AG04450 (cell line): ENCODE data around the gene ATP13A3. TPM values are rescaled to one million over a fixed set of nuclear protein-coding genes. Genes with fewer than 3 reads are reported as not detected.

Source experiments
- CTCF ChIA-PET: fragments of 300-600, 350-600 bp; formaldehyde crosslinking; extraction: SDS; loops from one replicate; lab custom pipeline; 2022; ENCODE audit warnings: antibody characterized with exemption, inconsistent platforms; lab: Charles Lee
- POLR2A ChIA-PET: fragments of 350-600 bp; formaldehyde crosslinking; extraction: SDS; loops from one replicate; lab custom pipeline; 2021; ENCODE audit warnings: antibody characterized with exemption, inconsistent platforms; lab: Yijun Ruan, JAX
- DNase-seq: peaks from one replicate; pipeline ENCODE4 v3.0.0-alpha.2; 2011; ENCODE audit warnings: low read depth, low spot score
- H3K27ac ChIP-seq: one replicate; pipeline ENCODE4 v1.5.1; 2012; ENCODE audit warnings: low read depth, low read length, control low read depth
- H3K27me3 ChIP-seq: one replicate; pipeline ENCODE4 v1.6.0; 2012; ENCODE audit warnings: low read length; ENCODE audit not compliant: control insufficient read depth, insufficient read depth
- H3K4me3 ChIP-seq: 2 replicates; pipeline ENCODE4 v1.5.1; 2011; ENCODE audit warnings: mild to moderate bottlenecking, low read depth, low read length, control low read depth
- H3K9me3 ChIP-seq: 2 replicates; pipeline ENCODE4 v1.5.1; 2012; ENCODE audit warnings: low read length; ENCODE audit not compliant: control insufficient read depth, insufficient read depth
- polyA plus RNA-seq: library from polyadenylated mRNA; depleted of rRNA; stranded (reverse); fragments of >200 nt; gene quantifications from 2 replicates; pipeline ENCODE4 v1.2.3, GENCODE V29; 2011
- TF ChIP-seq, protein P1 (sequence below): IDR thresholded peaks from 2 replicates; pipeline ENCODE4 v1.5.1; 2011; ENCODE audit warnings: low read depth, low read length, control low read depth, inconsistent platforms

ATP13A3 gene
- polyA plus RNA-seq, 1 experiment = 132 TPM

DNA sequence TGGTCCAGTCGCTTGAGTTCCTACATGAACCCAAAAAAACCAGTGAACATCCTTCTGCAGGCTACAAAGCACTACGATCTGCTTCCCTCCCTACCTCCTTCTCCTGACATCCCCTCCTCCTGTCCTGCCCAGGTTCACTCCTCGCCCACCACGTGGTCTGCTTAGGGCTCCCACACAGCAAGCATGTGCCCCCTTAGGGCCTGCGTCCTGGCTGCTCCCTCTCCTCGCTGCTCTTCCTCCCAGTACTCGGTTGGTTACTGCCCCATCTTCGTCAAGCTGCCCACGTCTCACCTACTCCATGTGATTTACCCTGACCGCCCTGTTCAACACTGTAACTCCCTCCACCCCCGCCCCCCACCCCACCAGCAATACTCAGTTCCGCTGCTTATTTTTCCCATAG, 20.8 kb upstream of the ATP13A3 start:
- POLR2A ChIA-PET = no interaction called here
- Histone ChIP-seq H3K4me3 (no peak overlapping the region), H3K9me3 (no peaks in the 10 kb centered on the region), H3K27ac (no peak overlapping the region), H3K27me3 (no peaks in the 10 kb centered on the region)
- DNase-seq = no peak
- TF ChIP-seq, protein P1, sequence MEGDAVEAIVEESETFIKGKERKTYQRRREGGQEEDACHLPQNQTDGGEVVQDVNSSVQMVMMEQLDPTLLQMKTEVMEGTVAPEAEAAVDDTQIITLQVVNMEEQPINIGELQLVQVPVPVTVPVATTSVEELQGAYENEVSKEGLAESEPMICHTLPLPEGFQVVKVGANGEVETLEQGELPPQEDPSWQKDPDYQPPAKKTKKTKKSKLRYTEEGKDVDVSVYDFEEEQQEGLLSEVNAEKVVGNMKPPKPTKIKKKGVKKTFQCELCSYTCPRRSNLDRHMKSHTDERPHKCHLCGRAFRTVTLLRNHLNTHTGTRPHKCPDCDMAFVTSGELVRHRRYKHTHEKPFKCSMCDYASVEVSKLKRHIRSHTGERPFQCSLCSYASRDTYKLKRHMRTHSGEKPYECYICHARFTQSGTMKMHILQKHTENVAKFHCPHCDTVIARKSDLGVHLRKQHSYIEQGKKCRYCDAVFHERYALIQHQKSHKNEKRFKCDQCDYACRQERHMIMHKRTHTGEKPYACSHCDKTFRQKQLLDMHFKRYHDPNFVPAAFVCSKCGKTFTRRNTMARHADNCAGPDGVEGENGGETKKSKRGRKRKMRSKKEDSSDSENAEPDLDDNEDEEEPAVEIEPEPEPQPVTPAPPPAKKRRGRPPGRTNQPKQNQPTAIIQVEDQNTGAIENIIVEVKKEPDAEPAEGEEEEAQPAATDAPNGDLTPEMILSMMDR = no peak
- CTCF ChIA-PET = no interaction called here

DNA sequence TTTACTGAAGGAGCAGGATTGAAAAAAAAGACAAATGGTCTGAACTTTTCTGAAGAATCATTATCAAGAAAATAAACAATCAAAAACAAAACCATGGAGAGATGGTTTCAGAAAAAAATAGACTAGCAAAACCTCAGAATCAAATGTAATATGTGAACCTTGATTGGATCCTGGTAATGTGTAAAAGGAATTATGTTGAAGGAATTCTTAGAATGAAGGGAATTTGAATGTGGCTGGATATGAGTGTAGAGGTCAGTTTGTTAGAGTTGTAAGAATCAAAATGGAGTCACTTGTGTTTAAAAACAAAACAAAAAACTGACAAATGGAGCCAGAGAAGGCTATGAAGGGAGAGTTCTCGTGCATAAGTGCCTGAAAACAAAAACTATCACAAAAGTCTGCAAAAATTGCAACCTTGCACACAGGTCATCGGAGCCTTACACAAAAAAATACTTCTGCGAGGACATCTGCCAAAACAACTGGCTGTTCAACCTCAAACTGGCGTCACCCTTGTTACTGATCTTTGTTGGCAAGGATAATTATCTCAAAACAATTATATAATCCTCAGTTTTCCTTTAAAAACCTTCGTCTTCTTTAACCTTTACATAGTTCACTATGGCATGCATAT, 19.1 kb upstream of the ATP13A3 start:
- no peaks in the 10 kb centered on the region for H3K27me3 ChIP-seq
- no peak overlapping the region for H3K4me3 ChIP-seq
- ChIA-PET POLR2A (no interaction called here), CTCF (no interaction called here)
- TF ChIP-seq, protein P1 = no peak
- no peak for DNase-seq
- no peaks in the 10 kb centered on the region for H3K9me3 ChIP-seq
- H3K27ac ChIP-seq = no peak overlapping the region

DNA sequence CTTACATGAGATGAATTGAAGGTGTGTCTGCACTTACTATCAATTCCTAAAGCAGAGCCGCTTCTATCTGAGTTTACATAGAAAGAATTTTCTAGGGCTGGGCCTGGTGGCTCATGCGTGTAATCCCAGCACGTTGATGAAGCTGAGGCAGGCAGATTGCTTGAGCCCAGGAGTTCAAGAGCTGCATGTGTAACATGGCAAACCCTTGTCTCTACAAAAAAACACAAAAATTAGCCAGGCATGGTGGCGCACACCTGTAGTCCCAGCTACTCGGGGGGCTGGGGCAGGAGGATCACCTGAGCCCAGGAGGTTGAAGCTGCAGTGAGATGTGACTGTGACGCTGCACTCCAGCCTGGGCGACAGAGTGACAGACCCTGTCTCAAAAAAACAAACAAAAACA, 18.1 kb upstream of the ATP13A3 start:
- ChIA-PET CTCF (interaction anchor here (0.6 to 1.3 kb wide), 2 partner anchors 33 to 190 kb away, joined by 3 to 4 read pairs; no protein-coding TSS in a partner anchor), POLR2A (no interaction called here)
- H3K27ac ChIP-seq = no peak overlapping the region
- DNase-seq = no peak
- H3K9me3 ChIP-seq = no peaks in the 10 kb centered on the region
- no peaks in the 10 kb centered on the region for H3K27me3 ChIP-seq
- TF ChIP-seq, protein P1 = no peak
- H3K4me3 ChIP-seq = no peak overlapping the region

DNA sequence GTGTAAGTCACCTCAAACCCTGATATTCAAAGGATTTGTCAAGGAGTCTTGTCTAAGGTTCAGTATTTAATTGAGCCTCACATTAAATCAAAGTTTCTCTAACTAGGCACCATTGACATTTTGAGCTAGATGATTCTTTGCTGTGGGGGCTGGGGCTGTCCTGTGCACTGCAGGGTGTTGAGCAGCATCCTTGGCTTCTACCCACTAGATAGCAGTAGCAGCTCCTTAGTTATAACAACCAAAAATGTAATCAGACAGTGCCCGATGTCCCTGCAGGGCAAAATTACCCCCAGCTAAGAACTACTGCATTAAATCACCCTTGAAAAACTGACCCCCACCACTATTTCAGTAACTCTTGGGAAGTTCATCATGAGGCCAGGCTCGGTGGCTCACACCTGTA, 17.3 kb upstream of the ATP13A3 start:
- no peak for DNase-seq
- Histone ChIP-seq H3K27me3 (no peaks in the 10 kb centered on the region), H3K9me3 (no peaks in the 10 kb centered on the region), H3K27ac (no peak overlapping the region), H3K4me3 (no peak overlapping the region)
- CTCF ChIA-PET = interaction anchor here (1.3 kb wide), 1 partner anchor 32 kb away, joined by 3 read pairs; no protein-coding TSS in a partner anchor
- TF ChIP-seq, protein P1 = no peak
- POLR2A ChIA-PET = no interaction called here

DNA sequence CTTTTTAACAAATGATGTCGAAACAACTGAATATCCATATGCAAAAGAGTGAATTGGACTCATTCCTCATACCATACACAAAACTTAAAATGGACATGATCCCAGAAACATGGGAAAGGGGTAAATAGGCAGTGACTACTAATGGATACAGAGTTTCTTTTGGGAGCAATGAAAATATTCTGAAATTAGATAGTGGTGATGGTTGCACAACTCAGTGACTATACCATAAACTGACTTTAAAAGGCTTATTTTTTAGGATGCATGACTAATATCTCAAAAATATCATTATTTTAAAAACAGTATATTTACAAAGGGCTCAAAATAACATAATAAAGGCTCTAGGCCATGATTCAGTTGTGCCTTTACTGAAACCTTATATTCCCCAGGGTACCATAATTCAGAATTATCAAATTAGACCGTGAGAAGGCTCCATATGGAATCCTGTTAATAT, 16.3 kb upstream of the ATP13A3 start:
- ChIA-PET CTCF (interaction anchor here (1.0 kb wide), 1 partner anchor 9 kb away, joined by 3 read pairs; no protein-coding TSS in a partner anchor), POLR2A (interaction anchor here (0.7 to 0.8 kb wide), 2 partner anchors 45 to 91 kb away, joined by 3 read pairs; no protein-coding TSS in a partner anchor)
- DNase-seq = no peak
- TF ChIP-seq, protein P1 = no peak
- no peak overlapping the region for H3K4me3 ChIP-seq
- H3K27me3 ChIP-seq = no peaks in the 10 kb centered on the region
- H3K9me3 ChIP-seq = no peaks in the 10 kb centered on the region
- H3K27ac ChIP-seq = no peak overlapping the region
